ENCODE data around the gene MDP1.

MDP1 gene

GRCh38 chr14:24185026-24185425 is 30.8 kb downstream of the MDP1 start:
- FAIRE-seq (no peak), DNase-seq (ENCODE audit: insufficient read length, low spot score) (no peak)

- no peak for FAIRE-seq
- no peak for DNase-seq (ENCODE audit: insufficient read length, low spot score)
Observed at GRCh38 chr14:24184104-24184970, 31.5 kb downstream of the MDP1 start.

- no peak for FAIRE-seq
- no peak for DNase-seq (ENCODE audit: insufficient read length, low spot score)
Observed at GRCh38 chr14:24183014-24183481, 32.8 kb downstream of the MDP1 start.

DNA sequence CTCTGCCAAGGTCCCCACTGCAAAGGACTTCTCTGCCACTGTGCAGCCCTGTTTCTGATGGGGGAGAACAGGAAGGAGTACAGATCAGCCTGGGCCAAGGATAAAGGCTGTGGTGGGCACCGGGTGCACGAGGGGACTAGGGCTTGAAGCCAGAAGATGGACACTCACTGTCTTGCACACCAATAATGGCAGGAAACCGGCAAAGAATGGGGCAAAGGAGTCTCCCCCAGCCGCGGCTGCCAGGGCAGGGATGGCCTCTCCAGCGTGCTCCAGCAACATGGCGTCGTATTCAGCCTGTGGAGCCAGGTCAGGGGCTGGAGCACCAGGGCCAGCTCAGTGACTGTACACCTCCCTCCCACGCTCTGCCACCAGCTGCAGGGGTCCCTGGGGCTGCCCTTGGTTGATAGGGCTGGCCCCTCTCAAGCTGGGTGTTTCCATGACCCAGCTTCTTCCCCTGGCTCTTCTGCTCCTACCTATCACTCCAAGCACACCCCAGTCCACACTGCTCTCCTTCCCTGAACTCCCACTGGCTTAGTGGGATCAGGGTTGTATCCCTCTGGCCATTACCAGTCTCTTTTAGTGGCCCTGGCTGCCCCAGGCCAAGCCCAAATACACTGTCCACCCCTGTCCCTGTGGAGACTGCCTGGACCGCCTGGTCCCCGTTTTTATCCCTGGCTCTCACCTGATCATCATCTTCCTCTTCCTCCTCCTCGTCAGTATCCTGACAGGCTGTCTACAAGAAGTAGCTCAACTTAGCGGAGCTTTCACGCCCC is 33.6 kb downstream of the MDP1 start:
- FAIRE-seq (no peak), DNase-seq (ENCODE audit: insufficient read length, low spot score) (no peak)

GRCh38 chr14:24181371-24182077 is 34.3 kb downstream of the MDP1 start:
- no peak for FAIRE-seq
- DNase-seq (ENCODE audit: insufficient read length, low spot score): no peak

DNA sequence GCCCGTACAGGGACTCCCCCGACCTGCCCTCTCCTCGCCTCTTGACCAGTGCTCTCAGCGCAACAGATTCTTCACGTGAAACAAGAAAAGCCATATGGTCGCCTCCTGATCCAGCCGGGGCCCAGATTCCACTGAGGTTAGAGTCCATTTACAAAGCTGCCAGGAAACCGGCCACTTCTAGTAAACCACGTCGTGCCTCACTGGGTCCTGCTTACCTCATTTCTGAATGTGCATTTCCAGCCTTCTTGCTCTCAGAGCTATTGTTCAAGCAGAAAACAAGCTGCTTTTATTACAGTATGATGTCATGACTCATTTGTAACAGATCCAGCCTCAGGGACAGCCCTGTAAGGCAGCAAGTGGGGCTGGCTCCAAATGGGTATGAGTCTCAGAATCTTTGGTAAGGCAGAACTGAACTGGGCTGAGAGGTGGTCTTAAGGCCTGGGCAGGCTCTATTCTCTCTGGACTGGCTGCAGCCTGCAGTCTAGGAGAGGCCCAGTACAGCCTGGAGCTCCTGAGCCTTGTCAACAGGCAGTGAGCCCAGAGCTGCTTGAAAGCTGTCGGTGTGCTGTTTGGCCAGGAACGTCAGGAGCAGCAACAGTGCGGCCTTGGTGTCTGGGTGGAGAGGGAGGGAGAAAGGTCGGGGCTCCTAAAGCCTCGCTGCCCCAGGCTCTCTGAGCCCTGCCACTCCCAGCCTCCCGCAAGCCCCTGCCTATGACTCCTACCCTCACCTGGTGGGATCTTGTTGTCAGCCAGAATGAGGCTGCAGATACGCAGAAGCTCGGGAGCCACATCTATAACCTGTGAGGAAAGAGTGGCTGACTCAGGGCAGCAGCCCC is 35.7 kb downstream of the MDP1 start:
- no peak for FAIRE-seq
- no peak for DNase-seq (ENCODE audit: insufficient read length, low spot score)

- FAIRE-seq (no peak), DNase-seq (ENCODE audit: insufficient read length, low spot score) (no peak)
Observed at GRCh38 chr14:24179294-24179960, 36.4 kb downstream of the MDP1 start.

DNA sequence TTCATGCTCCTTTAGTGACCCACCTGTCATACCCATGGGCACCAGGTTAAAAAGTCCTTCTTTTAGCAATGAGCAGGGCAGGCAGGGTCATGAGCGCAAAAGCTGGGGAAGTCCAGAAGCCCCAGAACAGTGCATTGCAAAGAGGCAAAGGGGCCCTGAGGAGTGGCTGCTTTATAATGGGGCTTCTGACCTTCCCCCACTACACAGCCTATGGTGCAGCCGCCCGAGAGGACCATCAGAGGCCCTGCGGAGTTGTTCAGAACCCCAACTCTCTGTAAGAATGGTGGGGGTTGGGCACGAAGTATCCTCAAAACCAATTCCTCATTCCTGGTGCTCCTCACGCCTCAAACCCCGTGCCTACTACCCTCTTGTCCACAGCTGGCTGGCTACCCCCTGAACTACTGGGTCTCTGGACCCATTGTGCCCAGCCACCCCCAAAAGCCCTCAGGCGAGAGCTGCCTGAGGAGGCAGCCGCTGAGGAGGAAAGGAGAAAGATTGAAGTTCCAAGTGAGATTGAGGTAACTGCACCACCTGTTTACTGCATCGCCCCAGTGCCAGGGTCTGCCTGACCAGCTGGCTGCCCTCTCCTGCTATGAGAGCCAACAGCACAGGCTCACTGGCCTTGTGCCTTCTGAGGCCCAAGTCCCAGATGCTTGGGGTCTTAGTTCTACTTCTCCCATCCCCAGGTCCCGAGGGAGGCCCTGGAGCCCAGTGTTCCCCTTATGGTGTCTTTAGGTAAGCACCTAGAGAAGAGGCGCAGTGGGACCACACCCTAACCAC is 37.3 kb downstream of the MDP1 start:
- DNase-seq (ENCODE audit: insufficient read length, low spot score): no peak
- no peak for FAIRE-seq

- no peak for FAIRE-seq
Observed at GRCh38 chr14:24177891-24178290, 38.0 kb downstream of the MDP1 start.

DNA sequence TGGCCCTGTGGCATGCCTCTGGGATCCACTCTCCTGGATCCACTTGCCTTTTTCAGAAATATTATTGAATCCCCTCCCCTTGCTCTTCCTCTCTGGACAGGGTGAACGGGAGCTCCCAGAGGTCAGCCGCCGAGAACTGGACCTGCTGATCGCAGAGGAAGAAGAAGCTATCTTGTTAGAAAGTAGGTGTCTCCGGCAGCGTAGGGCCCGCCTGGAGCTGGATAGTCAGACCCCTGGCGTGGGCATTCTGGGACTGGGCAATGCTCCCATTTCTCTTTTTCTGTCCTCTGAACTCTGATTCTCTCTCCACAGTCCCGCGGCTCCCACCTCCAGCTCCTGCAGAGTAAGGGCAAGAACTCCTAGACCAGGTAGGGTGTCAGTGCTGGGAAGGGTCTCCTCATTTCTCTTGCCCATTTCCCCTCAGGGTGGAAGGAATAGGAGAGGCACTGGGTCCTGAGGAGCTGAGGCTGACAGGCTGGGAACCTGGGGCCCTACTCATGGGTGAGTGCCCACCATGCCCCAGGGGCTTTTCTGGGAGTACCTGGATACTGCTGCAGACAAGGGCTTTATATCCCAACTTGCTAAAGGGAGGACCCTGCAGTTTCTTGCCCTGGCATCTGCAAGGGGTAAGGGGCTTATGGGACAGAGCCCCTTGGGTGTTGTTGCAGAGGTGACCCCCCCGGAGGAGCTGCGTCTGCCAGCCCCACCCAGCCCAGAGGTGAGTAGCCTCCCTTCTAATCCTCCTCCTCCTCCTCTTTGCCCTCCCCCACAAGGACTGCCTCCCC is 38.6 kb downstream of the MDP1 start:
- DNase-seq (ENCODE audit: insufficient read length, low spot score): no peak
- no peak for FAIRE-seq

More at GRCh38 chr14:24177891-24178290, 38.0 kb downstream of the MDP1 start:
- DNase-seq (ENCODE audit: insufficient read length, low spot score): no peak

- no peak for FAIRE-seq
Observed at GRCh38 chr14:24176599-24176998, 39.3 kb downstream of the MDP1 start.

GRCh38 chr14:24172871-24173281 is 43.0 kb downstream of the MDP1 start:
- no peak for FAIRE-seq

More at GRCh38 chr14:24176599-24176998, 39.3 kb downstream of the MDP1 start:
- no peak for DNase-seq (ENCODE audit: insufficient read length, low spot score)

GRCh38 chr14:24172261-24172860 is 43.5 kb downstream of the MDP1 start:
- DNase-seq (ENCODE audit: insufficient read length, low spot score) (no peak), FAIRE-seq (no peak)

More at GRCh38 chr14:24172871-24173281, 43.0 kb downstream of the MDP1 start:
- DNase-seq (ENCODE audit: insufficient read length, low spot score): no peak

- peak; percentile 85 for DNase-seq (ENCODE audit: insufficient read length, low spot score)
- peak; percentile 79 for FAIRE-seq
Observed at GRCh38 chr14:24171422-24172260, 44.2 kb downstream of the MDP1 start, which contains the start of gene REC8. Gene REC8 (plus strand): TSS chr14:24172080. CDS start chr14:24172553, 473 bp downstream.

DNA sequence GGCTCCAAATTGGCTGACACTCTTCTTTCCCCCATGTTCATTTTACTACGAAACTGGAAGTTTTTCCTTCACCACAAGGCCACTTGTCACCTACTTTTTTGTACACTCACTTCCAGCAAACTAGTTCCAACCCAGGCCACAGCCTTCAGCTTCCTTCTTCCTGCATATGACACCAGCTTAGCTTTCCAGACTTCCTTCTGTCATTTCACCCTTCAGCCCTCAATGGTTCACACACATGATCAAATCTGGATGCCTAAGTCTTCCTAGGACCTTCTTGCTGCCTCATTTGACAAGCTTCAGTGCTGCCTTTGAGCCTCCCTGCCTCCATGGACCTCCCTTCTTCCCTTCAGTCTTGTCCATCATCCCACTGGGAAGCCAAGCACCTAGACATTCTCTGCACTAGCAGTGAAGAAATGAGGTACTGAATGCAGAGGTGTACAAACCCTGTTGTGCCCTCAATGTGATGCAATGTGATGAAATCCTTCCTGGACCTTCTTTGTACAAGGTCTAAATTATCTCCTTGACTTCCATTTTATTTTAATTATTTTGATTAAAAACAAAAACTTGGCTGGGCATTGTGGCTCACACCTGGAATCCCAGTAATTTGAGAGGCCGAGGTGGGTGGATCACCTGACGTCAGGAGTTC is 48.3 kb downstream of the MDP1 start:
- DNase-seq (ENCODE audit: insufficient read length, low spot score) (no peak), FAIRE-seq (no peak)

DNA sequence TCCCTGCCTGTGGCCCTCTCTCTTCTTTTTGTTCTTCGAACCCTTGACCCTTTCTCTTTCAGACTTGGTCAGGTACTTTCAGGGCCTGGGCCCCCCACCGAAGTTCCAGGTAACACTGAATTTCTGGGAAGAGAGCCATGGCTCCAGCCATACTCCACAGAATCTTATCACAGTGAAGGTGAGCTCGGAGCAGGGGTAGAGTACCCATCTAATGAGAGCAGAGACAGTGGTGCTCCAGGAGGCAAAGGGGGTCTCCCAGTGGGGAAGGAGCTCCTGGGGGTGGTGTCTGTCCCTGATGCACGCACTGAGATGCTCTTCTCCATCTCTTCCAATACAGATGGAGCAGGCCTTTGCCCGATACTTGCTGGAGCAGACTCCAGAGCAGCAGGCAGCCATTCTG is 50.1 kb downstream of the MDP1 start:
- FAIRE-seq (no peak), DNase-seq (ENCODE audit: insufficient read length, low spot score) (no peak)
